Fibroblast of pulmonary artery (primary cell): Measurements from ENCODE around the gene AGPAT3.

Experiments used
- DNase-seq: peaks from one replicate; pipeline ENCODE4 v3.0.0-alpha.2; 2010; ENCODE audit warnings: low read depth
- H3K4me3 ChIP-seq: replicated peaks from 2 replicates; pipeline ENCODE4 v1.5.1; 2011; ENCODE audit warnings: low read depth, mild to moderate bottlenecking, control low read depth, low read length, moderate library complexity
- CTCF ChIP-seq: IDR thresholded peaks from 2 replicates; pipeline ENCODE4 v1.5.1; 2011; ENCODE audit warnings: mild to moderate bottlenecking, control low read depth, low read length, inconsistent platforms; ENCODE audit errors: missing control alignments

The AGPAT3 gene

DNA sequence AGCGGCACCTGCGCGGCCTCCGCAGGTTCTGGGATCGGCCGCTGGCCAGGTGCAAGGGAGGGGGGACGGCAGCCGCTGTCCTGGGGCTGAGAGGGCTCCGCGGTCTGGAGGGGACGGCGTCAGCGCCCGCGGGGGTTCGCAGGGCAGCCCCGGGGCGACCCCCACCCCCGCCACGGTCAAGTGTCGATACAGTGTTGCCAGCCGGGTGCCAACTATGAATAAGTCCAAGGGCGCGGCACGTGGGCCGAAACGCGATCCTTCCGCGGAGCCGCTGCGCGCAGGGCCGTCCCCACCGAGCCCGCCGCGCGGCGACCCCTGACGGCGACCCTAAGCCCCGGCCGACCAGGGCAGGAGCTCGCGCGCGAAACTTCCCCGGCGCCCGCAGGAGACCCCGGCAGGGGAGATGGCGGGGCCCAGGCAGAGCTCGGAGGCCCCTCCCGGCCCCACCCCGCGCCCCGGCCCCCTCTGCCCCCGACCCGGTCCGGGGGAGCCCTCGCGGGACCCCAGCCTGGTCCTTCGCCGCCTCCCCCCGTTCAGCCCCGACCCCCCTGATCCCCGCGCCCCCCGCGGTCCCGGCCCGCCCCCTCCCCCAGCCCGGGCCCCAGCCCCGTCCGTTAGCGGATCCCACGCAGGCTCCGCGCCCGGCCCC lies 586 bp upstream of the AGPAT3 start:
- no peak for TF ChIP-seq CTCF
- peak overlapping the region; percentile 47 for H3K4me3 ChIP-seq
- DNase-seq, result no peak

GRCh38 chr21:43865540-43866259 lies 677 bp downstream of the AGPAT3 start:
- H3K4me3 ChIP-seq, result peak overlapping the region; percentile 68
- DNase-seq, result peak; percentile 25
- TF ChIP-seq CTCF, result no peak

- TF ChIP-seq CTCF, result no peak
- H3K4me3 ChIP-seq, result peak overlapping the region; percentile 68
- peak; percentile 36 for DNase-seq
These were observed 1.2 kb downstream of the AGPAT3 start for GRCh38 chr21:43866260-43866629.

GRCh38 chr21:43866659-43867331 lies 1.8 kb downstream of the AGPAT3 start:
- DNase-seq, result no peak

GRCh38 chr21:43867332-43867703 lies 2.3 kb downstream of the AGPAT3 start:
- no peak for TF ChIP-seq CTCF
- no peak for DNase-seq
- no peak overlapping the region for H3K4me3 ChIP-seq

More at GRCh38 chr21:43866659-43867331, 1.8 kb downstream of the AGPAT3 start:
- TF ChIP-seq CTCF, result no peak
- peak overlapping the region; percentile 68 for H3K4me3 ChIP-seq

GRCh38 chr21:43867948-43868347 lies 2.9 kb downstream of the AGPAT3 start:
- H3K4me3 ChIP-seq, result no peak overlapping the region
- DNase-seq, result no peak
- TF ChIP-seq CTCF, result no peak
